Ovary (tissue), 3 donors: ENCODE measurements around the gene CDH23.
"Not testable (repeated sequence)": the region's sequence is repeated elsewhere in the genome, so short reads cannot be mapped to it uniquely, and the experiment has no call there.

ENCODE experiments used
- CTCF ChIP-seq, 3 donors: fragments of 450-650 bp in 2 of 3; fragments of 200-600 bp in 1 of 3; IDR thresholded peaks; one replicate each; pipeline versions ENCODE4 v1.5.1 to v1.8.0; 2016 to 2022; ENCODE audit warnings: antibody characterized with exemption in 3 of 3, mild to moderate bottlenecking in 1 of 3
- EP300 ChIP-seq: sonication (generic); formaldehyde crosslinking; IDR thresholded peaks from one replicate; pipeline ENCODE4 v1.6.1; 2017; ENCODE audit warnings: antibody characterized with exemption
- POLR2A ChIP-seq: fragments of 450-650 bp; IDR thresholded peaks from one replicate; pipeline ENCODE4 v1.6.1; 2017; ENCODE audit warnings: antibody characterized with exemption, mild to moderate bottlenecking, moderate library complexity
- donor health status: DM: no; HTN: no; CAD: no.

GRCh38 chr10:71358906-71359305, 37.8 kb upstream of the CDH23 start:
- not testable (repeated sequence) for TF ChIP-seq POLR2A; CTCF (IDR thresholded peaks at IDR 0.05); EP300
